HUDEP-2 (cell line): Measurements from ENCODE around the gene IRS2.
"Not testable (repeated sequence)": the region's sequence is repeated elsewhere in the genome, so short reads cannot be mapped to it uniquely, and the experiment has no call there.

Experiments used
- DNase-seq, 76 experiments: peaks; one replicate each; lab custom pipeline; 2025; ENCODE audit not compliant: unreplicated experiment in 76 of 76; lab: John Stamatoyannopoulos, UW

Gene IRS2

GRCh38 chr13:109737046-109737573 is 49.3 kb downstream of the IRS2 start:
- DNase-seq: no peak

- no peak for DNase-seq
These were observed 50.9 kb downstream of the IRS2 start for GRCh38 chr13:109735436-109735966.

GRCh38 chr13:109734002-109734785 is 52.2 kb downstream of the IRS2 start:
- DNase-seq: no peak

- no peak for DNase-seq
These were observed 52.8 kb downstream of the IRS2 start for GRCh38 chr13:109733550-109733949.

GRCh38 chr13:109732470-109733170 is 53.8 kb downstream of the IRS2 start:
- DNase-seq: not testable (repeated sequence)

- no peak for DNase-seq
These were observed 55.5 kb downstream of the IRS2 start for GRCh38 chr13:109730812-109731335.

GRCh38 chr13:109728791-109729731 is 57.3 kb downstream of the IRS2 start:
- DNase-seq: no peak

GRCh38 chr13:109728061-109728460 is 58.3 kb downstream of the IRS2 start:
- no peak for DNase-seq

- no peak for DNase-seq
These were observed 59.1 kb downstream of the IRS2 start for GRCh38 chr13:109727251-109727650.

- DNase-seq: no peak
These were observed 60.3 kb downstream of the IRS2 start for GRCh38 chr13:109725995-109726637.

- no peak for DNase-seq
These were observed 61.1 kb downstream of the IRS2 start for GRCh38 chr13:109725297-109725696.

- no peak for DNase-seq
These were observed 61.8 kb downstream of the IRS2 start for GRCh38 chr13:109724603-109725002.

GRCh38 chr13:109723046-109723445 is 63.3 kb downstream of the IRS2 start:
- DNase-seq: no peak

- DNase-seq: no peak
These were observed 64.3 kb downstream of the IRS2 start for GRCh38 chr13:109722068-109722467.

GRCh38 chr13:109720758-109721184 is 65.6 kb downstream of the IRS2 start:
- no peak for DNase-seq

- peak in 3 of 76 experiments; percentile 3 to 32 (median 4) for DNase-seq
These were observed 66.3 kb downstream of the IRS2 start for GRCh38 chr13:109719962-109720646.

GRCh38 chr13:109718726-109719125 is 67.7 kb downstream of the IRS2 start:
- DNase-seq: no peak

GRCh38 chr13:109717686-109718085 is 68.7 kb downstream of the IRS2 start:
- DNase-seq: no peak

- DNase-seq: no peak
These were observed 70.5 kb downstream of the IRS2 start for GRCh38 chr13:109715902-109716301.
